ENCODE data around the gene NFIL3.

NFIL3 gene

GRCh38 chr9:91452844-91453243 is 29.2 kb upstream of the NFIL3 start:
- Histone ChIP-seq H3K4me3 (ENCODE audit: insufficient read depth, low read length, poor library complexity, severe bottlenecking) (no peak overlapping the region), H2AFZ (ENCODE audit: low read depth, low read length, severe bottlenecking) (no peak overlapping the region), H3K27ac (ENCODE audit: low read depth, low read length) (no peak overlapping the region), H3K4me2 (ENCODE audit: low read depth, low read length, poor library complexity, severe bottlenecking) (no peak overlapping the region), H3K79me2 (ENCODE audit: insufficient read depth, low read length) (no peaks in the 10 kb centered on the region), H4K20me1 (ENCODE audit: low read depth, low read length) (no peaks in the 10 kb centered on the region), H3K36me3 (ENCODE audit: low read length) (no peaks in the 10 kb centered on the region), H3K9me2 (replicated peaks; ENCODE audit: insufficient read depth, low read length) (no peaks in the 10 kb centered on the region), H3K9ac (ENCODE audit: low read length) (no peak overlapping the region), H3F3A (ENCODE audit: insufficient read depth) (no peaks in the 10 kb centered on the region), H3K9me3 (ENCODE audit: insufficient read depth, low read length) (peaks cover 3% of the 10 kb centered on the region; the same call in 1 of the 2 replicates), H3K27me3 (ENCODE audit: low read length) (no peaks in the 10 kb centered on the region)
- TF ChIP-seq CTCF (IDR thresholded peaks at IDR 0.05; ENCODE audit: insufficient read depth, low read length, poor library complexity, severe bottlenecking) = no peak
- TF ChIP-seq EZH2phosphoT487 (conservative IDR thresholded peaks at IDR 0.05; ENCODE audit: low read length) = no peak

GRCh38 chr9:91451431-91452270 is 28.0 kb upstream of the NFIL3 start:
- Histone ChIP-seq H3K9me2 (replicated peaks; ENCODE audit: insufficient read depth, low read length) (no peaks in the 10 kb centered on the region; the same call in 1 of the 2 replicates), H3K9me3 (ENCODE audit: insufficient read depth, low read length) (peaks cover 3% of the 10 kb centered on the region; the same call in 1 of the 2 replicates), H4K20me1 (ENCODE audit: low read depth, low read length) (no peaks in the 10 kb centered on the region), H2AFZ (ENCODE audit: low read depth, low read length, severe bottlenecking) (no peak overlapping the region), H3K4me2 (ENCODE audit: low read depth, low read length, poor library complexity, severe bottlenecking) (no peak overlapping the region), H3K79me2 (ENCODE audit: insufficient read depth, low read length) (no peaks in the 10 kb centered on the region), H3K27me3 (ENCODE audit: low read length) (no peaks in the 10 kb centered on the region), H3K4me3 (ENCODE audit: insufficient read depth, low read length, poor library complexity, severe bottlenecking) (no peak overlapping the region), H3K27ac (ENCODE audit: low read depth, low read length) (no peak overlapping the region), H3K36me3 (ENCODE audit: low read length) (no peaks in the 10 kb centered on the region), H3F3A (ENCODE audit: insufficient read depth) (no peaks in the 10 kb centered on the region), H3K9ac (ENCODE audit: low read length) (no peak overlapping the region)
- TF ChIP-seq EZH2phosphoT487 (conservative IDR thresholded peaks at IDR 0.05; ENCODE audit: low read length) = no peak
- no peak for TF ChIP-seq CTCF (IDR thresholded peaks at IDR 0.05; ENCODE audit: insufficient read depth, low read length, poor library complexity, severe bottlenecking)

- Histone ChIP-seq H3K27ac (ENCODE audit: low read depth, low read length) (no peak overlapping the region), H4K20me1 (ENCODE audit: low read depth, low read length) (no peaks in the 10 kb centered on the region), H3K36me3 (ENCODE audit: low read length) (no peaks in the 10 kb centered on the region), H3K4me2 (ENCODE audit: low read depth, low read length, poor library complexity, severe bottlenecking) (no peak overlapping the region), H3K9me2 (replicated peaks; ENCODE audit: insufficient read depth, low read length) (no peaks in the 10 kb centered on the region; the same call in 1 of the 2 replicates), H3K9ac (ENCODE audit: low read length) (no peak overlapping the region), H3K27me3 (ENCODE audit: low read length) (no peaks in the 10 kb centered on the region), H3K79me2 (ENCODE audit: insufficient read depth, low read length) (no peaks in the 10 kb centered on the region), H3K9me3 (ENCODE audit: insufficient read depth, low read length) (no peaks in the 10 kb centered on the region), H3K4me3 (ENCODE audit: insufficient read depth, low read length, poor library complexity, severe bottlenecking) (no peak overlapping the region), H2AFZ (ENCODE audit: low read depth, low read length, severe bottlenecking) (no peak overlapping the region), H3F3A (ENCODE audit: insufficient read depth) (no peaks in the 10 kb centered on the region)
- TF ChIP-seq CTCF (IDR thresholded peaks at IDR 0.05; ENCODE audit: insufficient read depth, low read length, poor library complexity, severe bottlenecking) (no peak), EZH2phosphoT487 (conservative IDR thresholded peaks at IDR 0.05; ENCODE audit: low read length) (no peak)
Observed at GRCh38 chr9:91445135-91445534, 21.5 kb upstream of the NFIL3 start.
